Frontal cortex (tissue), 4 donors: Measurements from ENCODE around the gene RNF152. TPM values are rescaled to one million over a fixed set of nuclear protein-coding genes. Genes with fewer than 3 reads are reported as not detected.

Experiments used
- DNase-seq, 2 donors: peaks; one replicate each; pipeline ENCODE4 v3.0.0; 2012; ENCODE audit warnings: low spot score in 2 of 2
- FAIRE-seq: peaks from 2 replicates; lab custom pipeline; 2012; peaks lifted over from hg19 to GRCh38; lab: Jason Lieb, UNC
- total RNA-seq: library from RNA; depleted of rRNA; stranded (reverse); fragments of >200 nt; gene quantifications from one replicate; pipeline ENCODE4 v1.2.3, GENCODE V29; 2014
- donor health status: control.
- donor health status: control.
- donor health status: control.

RNF152 gene
- total RNA-seq, 1 donor from 2014 or later = 106 TPM

DNA sequence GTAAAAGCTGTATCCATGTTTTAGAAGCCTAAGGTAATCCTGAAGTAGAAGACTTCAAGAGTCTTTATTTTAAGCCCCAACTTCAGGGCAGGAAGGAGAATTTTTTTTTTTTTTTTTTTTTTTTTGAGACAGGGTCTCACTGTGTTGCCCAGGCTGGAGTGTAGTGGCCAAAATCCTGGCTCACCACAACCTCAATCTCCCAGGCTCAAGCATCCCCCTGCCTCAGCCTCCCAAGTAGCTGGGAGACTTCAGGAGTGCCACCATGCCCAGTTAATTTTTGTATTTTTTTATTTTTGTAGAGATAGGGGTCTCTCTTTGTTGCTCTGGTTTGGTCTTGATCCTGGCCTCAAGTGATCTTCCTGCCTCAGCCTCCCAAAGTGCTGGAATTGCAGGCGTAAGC, 3.3 kb upstream of the RNF152 start:
- no peak for FAIRE-seq
- no peak for DNase-seq

DNA sequence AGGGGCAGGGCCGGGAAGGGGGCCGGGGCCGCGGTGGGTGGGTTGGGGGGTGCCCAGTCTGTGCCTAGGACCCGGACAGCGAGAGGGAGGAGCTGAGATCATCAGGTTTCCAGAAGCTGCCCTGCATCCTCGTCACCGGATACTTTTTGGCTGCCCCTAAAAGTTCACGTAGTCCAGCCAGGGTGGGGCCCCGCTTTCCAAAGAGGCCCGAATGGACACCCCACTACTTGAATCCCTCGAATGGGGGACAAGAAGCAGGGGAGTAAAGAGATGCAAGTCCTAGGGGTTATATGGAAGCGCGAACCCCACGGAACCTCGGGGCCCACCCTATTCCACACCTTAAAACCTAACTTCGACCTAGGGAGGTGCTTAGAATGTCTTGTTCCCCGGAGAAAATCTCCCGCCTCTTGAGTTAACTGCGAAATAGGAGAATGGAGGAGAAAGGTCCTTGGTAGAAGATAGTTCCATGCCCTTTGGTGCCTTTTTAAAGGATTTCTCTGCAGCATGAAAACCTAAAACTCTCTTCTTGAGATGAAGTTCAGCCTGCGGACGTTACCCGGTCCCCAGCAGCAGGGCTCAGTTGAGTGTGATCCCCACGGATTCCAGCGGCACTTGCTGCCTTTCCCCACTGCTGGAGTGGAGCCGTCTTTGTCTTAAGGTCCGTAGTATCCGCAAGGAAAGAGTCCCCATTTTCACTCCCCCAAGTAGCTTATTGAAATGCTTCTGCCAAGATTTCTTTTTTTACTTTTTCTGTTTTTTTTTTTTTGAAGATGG, 2.1 kb upstream of the RNF152 start:
- DNase-seq (peak in 1 of 2 donors; percentile 37), FAIRE-seq (no peak)

DNA sequence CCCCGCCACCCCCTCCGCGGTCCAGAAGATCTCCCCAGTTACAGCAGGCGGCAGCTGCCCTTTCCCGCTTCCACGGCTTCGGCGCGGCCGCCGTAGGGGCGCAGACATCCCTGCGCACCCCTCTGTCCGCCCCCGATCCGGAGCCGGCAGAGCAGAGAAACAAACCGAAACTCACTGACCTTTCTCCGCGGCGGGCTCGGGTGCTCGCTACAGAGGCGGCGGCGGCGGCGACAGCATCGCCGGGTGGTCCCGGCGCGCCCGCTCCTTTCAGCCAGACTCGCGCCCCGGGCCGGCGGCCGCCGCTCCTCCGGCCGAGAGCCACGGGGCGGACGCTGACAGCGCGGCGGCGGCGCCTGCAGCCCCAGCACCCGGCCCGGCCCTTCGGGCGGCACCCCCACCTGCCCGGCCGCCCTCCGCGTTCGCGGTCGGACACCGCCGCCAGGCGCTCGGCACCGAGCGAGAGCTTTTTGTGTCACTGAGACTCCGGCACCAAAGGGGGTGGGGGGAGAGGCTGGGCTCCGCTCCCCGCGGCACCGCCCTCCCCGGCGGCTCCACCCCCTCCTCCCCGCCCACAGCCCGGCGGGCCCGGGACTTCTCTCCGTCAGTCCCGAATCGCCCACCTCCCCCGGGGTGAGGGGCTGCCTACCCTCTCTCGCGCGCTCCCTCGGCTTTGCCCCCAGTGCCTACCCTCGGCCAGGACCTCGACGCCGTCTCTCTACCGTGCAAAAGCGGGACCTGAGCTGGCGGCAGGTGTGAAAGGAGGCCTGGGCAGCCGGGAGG, 1.4 kb upstream of the RNF152 start:
- FAIRE-seq (no peak), DNase-seq (peak; percentile 90 to 92)

DNA sequence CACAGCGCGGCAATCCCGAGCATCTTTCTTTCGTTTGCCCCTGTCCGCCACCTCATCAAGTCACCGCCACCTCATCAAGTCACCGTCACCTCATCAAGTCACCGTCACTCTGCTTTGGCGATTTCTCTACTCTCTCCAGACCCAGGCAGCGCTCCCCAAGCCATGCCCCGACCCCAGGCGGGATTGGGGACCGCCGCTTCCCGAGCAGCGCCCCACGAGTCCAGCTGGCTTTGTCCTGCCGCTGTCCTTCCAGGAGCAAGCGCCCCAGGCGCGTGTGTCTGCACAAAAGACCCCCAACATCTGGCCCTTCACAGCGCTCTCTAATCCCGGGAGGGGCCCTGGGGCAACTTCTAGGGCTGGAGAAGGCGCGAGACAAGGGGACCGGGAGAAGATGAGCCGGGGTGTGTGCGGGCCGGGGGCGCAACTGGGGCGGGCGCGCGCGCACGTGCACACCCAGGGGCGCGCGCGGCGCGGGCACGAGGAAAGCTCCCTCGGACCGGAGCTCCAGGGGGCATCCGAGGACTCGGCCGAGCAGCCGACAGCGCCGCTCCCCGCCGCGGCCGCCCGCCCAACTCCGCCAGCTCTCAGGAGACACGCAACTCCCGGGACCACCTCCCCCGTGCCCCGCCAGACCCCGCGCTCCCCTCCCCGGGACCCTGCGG, 633 bp upstream of the RNF152 start:
- FAIRE-seq (no peak), DNase-seq (peak; percentile 68 to 84)

DNA sequence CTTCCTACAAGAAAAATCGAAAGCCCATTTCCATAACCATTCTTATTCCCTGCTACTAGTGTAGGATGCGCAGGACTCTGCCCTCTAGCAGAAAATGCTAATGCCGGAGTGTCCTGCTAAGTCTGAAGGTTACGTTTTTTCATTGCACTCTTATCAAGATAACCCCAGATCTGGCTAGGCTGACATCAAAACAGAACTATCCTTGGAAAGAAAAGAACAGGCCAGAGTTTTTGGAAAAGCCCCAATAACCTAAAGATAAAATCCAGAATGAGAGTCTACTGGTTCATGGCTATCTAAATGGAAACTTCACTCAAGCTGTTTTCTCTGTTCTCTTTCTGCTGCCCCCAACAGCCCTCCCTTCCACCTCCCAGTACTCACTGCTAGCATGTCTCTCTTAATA, 913 bp downstream of the RNF152 start:
- FAIRE-seq = no peak
- no peak for DNase-seq

DNA sequence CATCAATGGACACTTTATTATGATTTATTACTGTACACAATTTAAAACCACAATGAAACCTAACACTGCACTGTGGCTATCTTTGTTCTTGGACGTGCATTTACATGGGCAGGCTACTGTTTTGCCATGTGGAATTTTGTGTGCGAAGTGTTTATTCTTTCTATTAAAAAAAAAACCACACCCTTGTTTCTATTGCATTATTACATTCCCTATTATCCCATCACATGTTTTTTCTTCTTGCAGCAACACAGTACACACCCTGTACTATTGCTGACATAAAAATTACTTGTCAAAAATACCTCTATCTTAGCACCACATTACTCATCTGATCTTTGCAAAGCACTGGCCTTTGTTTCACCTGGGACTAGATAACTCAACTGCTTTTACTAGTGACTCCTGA, 1.5 kb downstream of the RNF152 start:
- no peak for DNase-seq
- no peak for FAIRE-seq

DNA sequence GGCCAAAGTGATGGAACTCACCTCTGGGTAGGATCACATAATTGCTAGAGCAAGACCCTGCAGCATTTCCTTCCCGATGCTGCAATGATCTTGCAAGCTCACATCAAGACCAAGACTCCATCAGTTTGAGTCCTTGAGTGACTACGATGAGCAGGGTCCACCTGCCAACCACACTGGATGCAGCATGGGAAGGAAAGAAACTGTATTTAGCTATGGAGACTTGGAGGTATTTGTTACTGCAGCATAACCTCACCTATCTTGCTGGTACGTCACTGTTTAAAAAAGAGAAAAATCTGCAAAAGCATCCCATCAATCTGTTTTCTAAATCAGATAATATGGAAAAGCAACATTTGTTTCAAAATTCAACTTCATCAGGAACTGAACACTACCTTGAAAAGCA, 2.5 kb downstream of the RNF152 start:
- DNase-seq (no peak), FAIRE-seq (no peak)

DNA sequence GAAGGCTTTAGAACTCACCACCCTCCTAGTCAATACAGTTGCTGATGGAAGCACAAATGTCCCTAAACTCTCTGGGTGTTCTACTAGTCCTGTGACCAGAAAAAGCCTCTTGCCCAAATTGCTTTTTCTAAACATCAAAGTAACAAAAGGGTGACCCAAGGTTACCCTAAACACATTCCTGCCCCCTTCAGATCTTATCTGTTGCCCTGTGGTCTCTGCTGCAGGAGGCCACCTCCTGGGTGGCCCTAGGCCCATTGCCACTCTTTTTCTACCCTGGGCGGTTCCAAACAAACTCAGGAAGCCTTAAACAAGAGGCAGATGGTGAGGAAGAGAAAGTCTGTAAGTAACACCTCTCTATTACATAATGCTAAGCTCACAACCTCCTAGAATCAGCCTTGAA, 3.3 kb downstream of the RNF152 start:
- FAIRE-seq = no peak
- no peak for DNase-seq

DNA sequence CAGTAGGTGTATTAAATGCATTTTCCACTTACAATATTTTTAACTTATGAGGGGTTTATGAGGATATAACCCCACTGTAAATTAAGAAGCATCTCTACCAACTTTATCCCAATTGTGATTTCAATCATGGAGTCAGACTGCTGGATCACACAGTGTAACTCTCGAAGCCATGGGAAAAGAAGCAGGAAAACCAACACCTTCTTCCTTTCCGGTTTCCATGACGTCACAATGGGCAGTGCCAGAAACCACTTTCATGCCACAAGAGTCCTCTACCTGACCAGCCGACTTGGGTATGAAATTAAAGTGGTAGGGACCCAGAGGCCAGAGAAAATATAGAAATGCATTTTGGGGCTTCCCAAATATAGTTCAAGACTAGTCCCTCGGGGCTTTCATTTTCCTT, 4.2 kb downstream of the RNF152 start:
- no peak for FAIRE-seq
- DNase-seq = no peak

DNA sequence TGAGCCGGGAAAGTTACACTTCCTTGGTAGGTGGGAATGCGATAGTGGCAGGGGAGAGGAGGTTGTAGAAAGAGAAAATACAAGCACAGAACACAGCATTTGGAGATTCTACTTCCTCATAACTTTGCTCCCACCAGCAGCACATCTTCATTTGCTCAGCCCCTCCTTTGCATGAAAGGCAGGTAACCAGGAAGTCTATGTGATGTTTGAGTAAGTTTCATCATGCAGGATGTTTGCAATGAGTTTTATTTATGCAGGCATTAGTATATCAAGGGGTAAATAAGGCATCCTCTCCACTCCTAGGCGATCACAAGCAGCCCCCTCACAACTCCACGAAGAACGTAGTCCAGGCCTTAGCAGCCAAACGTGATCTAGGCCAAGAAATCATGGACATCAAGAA, 5.0 kb downstream of the RNF152 start:
- no peak for FAIRE-seq

DNA sequence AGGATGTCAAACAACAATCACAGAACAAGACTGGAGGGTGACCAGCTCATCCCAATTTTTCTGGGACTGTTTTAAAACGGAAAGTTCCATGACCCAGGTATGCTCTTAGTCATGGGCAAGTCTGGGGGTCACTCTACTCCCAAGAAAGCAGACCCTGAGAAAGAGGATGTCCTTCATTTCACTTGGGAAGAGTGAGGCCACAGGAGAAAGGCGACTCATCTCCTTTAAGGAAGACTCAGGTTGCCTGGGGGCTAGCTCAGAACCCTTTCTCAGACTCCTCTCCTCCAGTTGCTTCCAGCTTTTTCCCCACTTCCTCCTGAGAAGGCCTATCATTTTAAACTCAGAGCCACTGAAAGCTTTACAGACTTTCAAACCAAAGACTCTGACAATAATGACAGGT, 9.3 kb downstream of the RNF152 start:
- no peak for FAIRE-seq
- DNase-seq = no peak

More for the DNA sequence above, 5.0 kb downstream of the RNF152 start:
- no peak for DNase-seq

DNA sequence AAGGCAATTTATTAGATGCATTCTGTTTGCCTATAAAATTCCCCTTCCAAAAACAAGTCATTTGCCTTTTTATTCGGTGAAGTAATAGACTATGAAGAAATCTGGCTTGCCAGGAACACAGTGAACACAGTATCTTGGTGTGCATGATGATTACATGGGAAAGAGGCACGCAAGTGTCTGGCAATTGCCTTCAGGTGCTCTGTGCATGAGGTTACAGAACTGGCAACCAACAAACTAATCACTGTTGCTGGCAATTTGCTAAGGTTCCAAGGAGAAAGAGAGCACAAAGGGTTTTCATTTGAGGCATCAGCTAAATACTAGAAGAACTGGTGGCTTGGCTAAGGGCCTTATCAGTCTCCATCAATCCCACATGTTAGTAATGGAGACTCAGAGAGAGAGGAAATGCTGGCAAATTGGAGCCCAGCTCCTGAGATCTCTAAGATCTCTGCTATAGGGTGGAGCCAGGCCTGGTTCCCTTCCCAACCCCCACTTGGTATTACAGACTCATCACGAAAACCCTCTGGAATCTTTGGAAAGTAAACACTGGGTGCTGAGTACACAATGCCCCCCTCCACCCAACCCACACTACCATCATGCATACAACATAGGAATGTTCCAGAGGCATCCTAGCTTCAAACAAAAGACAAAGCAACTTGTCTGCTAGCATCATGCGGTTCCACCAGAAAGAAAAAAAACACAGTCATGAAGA, 10.4 kb downstream of the RNF152 start:
- no peak for FAIRE-seq
- no peak for DNase-seq

DNA sequence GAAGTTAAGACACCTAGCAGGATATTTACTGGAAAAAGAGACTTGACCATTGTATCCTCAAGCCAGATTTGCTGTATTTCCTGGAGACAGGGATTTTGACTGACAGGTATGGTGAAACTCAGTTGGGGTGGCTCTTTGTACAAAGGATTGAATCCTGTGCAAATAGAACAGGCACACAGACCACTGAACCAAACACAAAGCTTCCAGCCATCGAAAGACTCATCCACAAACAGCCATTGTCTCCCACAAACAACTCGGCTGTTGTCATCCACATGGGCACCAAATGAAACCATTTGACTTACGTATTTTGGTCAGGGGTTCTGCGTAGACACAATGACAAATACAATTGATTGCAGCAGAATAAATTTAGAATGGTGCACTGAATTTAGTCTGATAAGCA, 15.9 kb downstream of the RNF152 start:
- DNase-seq (peak; percentile 18 to 42), FAIRE-seq (peak; percentile 89)

DNA sequence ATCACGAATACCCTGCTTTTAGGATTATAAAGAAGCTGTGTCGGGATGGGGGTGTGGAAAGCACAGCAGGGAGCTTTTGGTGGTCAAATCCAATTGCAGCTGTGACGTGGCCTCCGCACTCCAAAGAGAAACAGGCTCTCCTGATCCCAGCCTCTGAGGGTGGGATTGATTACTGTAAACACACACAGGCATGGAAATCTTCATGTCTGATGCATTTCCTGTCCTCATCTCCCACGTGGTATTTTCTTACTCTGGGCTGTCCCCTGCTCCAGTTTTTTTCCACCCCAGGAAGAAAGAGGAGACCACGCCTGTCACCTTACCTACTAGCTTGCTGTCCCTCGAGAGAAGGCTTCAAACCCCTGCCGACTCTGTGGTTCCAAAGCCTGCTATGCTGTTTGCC, 22.7 kb downstream of the RNF152 start:
- DNase-seq (no peak), FAIRE-seq (no peak)

DNA sequence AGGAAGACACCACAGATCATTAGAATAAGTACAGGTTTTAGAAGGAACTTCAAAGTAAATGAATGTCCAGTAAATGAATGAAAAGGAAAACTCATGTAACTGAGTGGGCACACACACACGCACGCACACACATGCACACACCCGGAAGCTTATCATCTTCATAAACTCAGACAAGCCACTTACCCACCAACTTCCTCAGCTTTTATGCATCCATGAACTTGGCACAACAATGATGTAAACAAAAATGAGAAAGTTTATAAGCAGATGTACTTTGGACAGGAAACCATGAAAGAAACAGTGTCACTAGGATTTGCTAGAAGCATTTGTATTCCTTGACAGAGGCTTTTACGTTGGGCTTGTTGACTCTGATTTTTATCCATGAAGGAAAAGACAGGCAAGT, 23.2 kb downstream of the RNF152 start:
- FAIRE-seq (no peak), DNase-seq (no peak)

DNA sequence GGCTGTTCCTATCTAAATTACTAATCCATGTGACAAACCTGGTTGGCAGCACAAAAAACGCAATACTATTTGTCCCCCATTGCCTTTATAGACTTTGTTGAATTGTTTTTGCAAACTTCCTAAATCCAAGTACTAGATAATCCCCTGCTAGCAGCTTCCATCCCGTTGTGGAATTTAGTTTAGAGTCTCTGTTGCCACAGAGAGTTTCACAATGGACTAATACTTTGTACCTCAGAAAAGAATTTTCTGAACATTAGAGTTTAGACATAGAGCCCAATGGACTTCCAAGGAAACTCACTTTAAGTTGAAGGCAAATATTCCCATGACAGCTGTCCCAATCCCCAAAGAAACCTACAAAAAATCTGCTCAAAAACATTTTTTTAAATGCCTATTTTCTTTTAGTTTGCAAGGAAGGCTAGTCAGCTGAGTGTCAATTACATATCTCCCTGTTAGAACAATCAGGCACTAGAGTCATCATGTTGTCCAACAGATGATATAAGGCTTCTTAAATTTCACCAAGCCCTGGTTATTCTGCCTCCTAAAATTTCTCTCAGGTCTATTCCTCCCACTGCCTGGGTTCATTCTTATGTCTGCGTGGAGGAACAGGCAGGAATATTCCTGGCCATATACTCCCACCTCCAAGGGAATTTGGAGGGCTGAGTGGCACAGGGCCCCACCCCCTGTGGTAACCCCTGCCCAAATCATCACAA, 27.2 kb downstream of the RNF152 start:
- FAIRE-seq (no peak), DNase-seq (no peak)

DNA sequence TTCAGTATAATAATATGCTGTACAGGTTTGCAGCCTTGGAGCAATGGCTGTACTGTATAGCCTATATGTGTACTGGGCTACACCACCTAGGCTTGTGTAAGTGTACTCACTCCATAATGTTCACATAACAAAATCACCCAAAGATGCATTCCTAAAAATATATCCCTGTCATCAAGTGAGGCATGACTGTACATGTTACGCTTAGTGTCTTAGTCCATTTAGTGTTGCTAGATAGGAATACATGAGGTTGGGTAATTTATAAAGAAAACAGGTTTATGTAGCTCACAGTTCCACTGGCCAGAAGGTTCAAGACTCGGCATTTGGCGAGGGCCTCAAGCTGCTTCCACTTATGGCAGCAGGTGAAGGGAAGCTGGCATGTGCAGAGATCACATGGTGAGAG, 31.4 kb downstream of the RNF152 start:
- no peak for FAIRE-seq
- no peak for DNase-seq

DNA sequence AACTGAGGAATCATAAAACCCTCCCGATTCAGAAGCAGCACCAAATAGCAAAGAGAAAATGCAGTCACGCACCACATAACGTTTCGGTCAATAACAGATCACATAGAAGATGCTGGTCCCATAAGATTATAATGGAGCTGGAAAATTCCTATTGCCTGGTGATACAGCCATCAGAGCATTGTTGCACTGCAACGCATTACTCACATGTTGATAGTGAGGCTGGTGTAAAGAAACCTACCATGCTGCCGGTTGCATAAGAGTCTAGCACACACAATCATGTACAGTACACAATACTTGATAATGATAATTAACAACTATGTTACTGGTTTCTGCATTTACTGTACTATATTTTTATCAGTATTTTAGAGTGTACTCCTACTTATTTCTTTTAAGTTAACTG, 32.5 kb downstream of the RNF152 start:
- FAIRE-seq = no peak
- no peak for DNase-seq

DNA sequence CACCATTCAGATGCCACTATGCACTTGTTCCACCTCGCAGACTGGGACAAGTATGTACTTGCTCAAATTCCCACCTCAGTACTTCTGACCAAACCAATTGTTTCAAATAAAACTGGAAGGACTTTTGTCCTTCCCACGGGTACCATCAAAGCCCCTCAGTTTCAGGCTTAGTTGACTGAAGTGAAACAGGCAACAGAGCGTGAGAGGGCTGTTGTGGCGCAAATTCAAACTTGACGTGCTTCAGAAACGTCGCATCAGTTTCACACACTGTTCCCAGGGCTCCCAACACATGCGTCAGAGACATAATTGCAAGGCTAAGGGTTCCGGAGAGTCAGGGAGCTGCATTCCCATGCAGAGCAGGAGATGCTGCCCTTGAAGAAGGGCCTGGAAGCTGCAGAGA, 33.7 kb downstream of the RNF152 start:
- no peak for FAIRE-seq
- no peak for DNase-seq

DNA sequence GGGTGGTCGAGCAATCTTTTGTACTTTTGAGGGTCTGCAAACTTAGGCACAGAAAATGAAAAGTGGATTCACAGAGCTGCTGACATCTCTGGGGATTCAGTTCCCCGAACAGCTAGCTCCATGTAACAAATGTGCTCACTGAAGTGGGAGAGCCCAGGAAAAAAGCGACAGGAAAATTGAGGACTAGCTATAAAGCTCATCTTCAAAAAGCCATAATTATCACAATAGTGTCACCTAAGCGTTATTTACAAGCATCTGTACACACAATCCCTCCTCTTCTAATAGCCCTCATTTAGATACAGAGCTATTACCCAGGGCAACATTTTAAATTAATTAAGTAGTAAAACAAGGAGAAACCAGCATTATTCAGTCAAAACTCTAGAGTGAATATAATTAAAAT, 36.1 kb downstream of the RNF152 start:
- DNase-seq = no peak
- FAIRE-seq = no peak
